Sciatic nerve (tissue), 2 donors: ENCODE data around the gene MED17. TPM values are rescaled to one million over a fixed set of nuclear protein-coding genes. Genes with fewer than 3 reads are reported as not detected.
A peak's percentile ranks its signal among the peaks of the same experiment; 100 is the strongest.
"Not testable (repeated sequence)": the region's sequence is repeated elsewhere in the genome, so short reads cannot be mapped to it uniquely, and the experiment has no call there.

ENCODE experiments used
- ATAC-seq: fragments of 200-7000 bp; cut with Tn5 transposase; one replicate; pipeline ENCODE4 v1.9.1; 2020; ENCODE audit warnings: mild to moderate bottlenecking, moderate library complexity
- DNase-seq: peaks from one replicate; pipeline ENCODE4 v3.0.0-alpha.2; 2020; ENCODE audit warnings: low spot score
- intact Hi-C: fragments of 100-400 bp; cut with DNase I; formaldehyde crosslinking; loops from one replicate; pipeline ENCODE4 v1.14.2; 2022
- total RNA-seq: library from RNA; stranded (reverse); fragmentation: NEBNext Ultra II Directional; extraction: Animal tissue kit (Norgen Biotek cat#: 25700); gene quantifications from one replicate; pipeline ENCODE4 v1.2.1, GENCODE V29; 2021
- donor health status: DM: no; HTN: no; CAD: no.
- donor health status: DM: no; HTN: no; CAD: no.

MED17 gene
- total RNA-seq = 29.0 TPM

GRCh38 chr11:93784145-93784934 is at the start of gene MED17:
Gene MED17, plus strand, starts transcription at chr11:93784282. Its CDS starts 232 bp downstream, at chr11:93784514.
- peak; percentile 95 for DNase-seq
- ATAC-seq = peak; percentile 100
- intact Hi-C loops = no loop called here

- DNase-seq (no peak), ATAC-seq (no peak)
- intact Hi-C loops = no loop called here
Measured at GRCh38 chr11:93734427-93735222, 49.5 kb upstream of the MED17 start.

- DNase-seq (no peak), ATAC-seq (no peak)
- intact Hi-C loops = no loop called here
Measured at GRCh38 chr11:93735627-93736026, 48.5 kb upstream of the MED17 start.

- no peak for ATAC-seq
- DNase-seq = no peak
- intact Hi-C loops = no loop called here
Measured at GRCh38 chr11:93736129-93736528, 48.0 kb upstream of the MED17 start.

GRCh38 chr11:93737904-93738612 is 46.0 kb upstream of the MED17 start:
- no peak for DNase-seq

GRCh38 chr11:93738647-93739081 is 45.4 kb upstream of the MED17 start:
- intact Hi-C loops = no loop called here
- ATAC-seq (no peak), DNase-seq (no peak)

More at GRCh38 chr11:93737904-93738612, 46.0 kb upstream of the MED17 start:
- intact Hi-C loops = no loop called here
- no peak for ATAC-seq

GRCh38 chr11:93740031-93740729 is 43.9 kb upstream of the MED17 start:
- intact Hi-C loops = no loop called here
- no peak for ATAC-seq
- no peak for DNase-seq

GRCh38 chr11:93740730-93741093 is 43.4 kb upstream of the MED17 start:
- peak; percentile 71 for DNase-seq
- intact Hi-C loops = no loop called here
- ATAC-seq = peak; percentile 77

GRCh38 chr11:93741094-93741881 is 42.8 kb upstream of the MED17 start, which contains the start of the genes C11orf54 and TAF1D:
Gene C11orf54, plus strand, starts transcription at chr11:93741672. Its CDS starts 5,722 bp downstream, at chr11:93747394.
Gene TAF1D, minus strand, starts transcription at chr11:93741495. Its CDS starts 2,191 bp downstream, at chr11:93739304.
- intact Hi-C loops = no loop called here
- peak; percentile 99 for ATAC-seq
- peak; percentile 99 for DNase-seq

GRCh38 chr11:93741882-93742226 is 42.2 kb upstream of the MED17 start:
- no peak for DNase-seq

GRCh38 chr11:93743291-93743690 is 40.8 kb upstream of the MED17 start:
- intact Hi-C loops = no loop called here
- DNase-seq (no peak), ATAC-seq (no peak)

More at GRCh38 chr11:93741882-93742226, 42.2 kb upstream of the MED17 start:
- peak; percentile 44 for ATAC-seq
- intact Hi-C loops = no loop called here

GRCh38 chr11:93744669-93745004 is 39.4 kb upstream of the MED17 start:
- intact Hi-C loops = no loop called here
- DNase-seq (no peak), ATAC-seq (no peak)

- DNase-seq, ATAC-seq, intact Hi-C loops: not testable (repeated sequence)
Measured at GRCh38 chr11:93745005-93745755, 38.9 kb upstream of the MED17 start.

- no peak for ATAC-seq
- intact Hi-C loops = no loop called here
- DNase-seq = no peak
Measured at GRCh38 chr11:93746101-93746500, 38.0 kb upstream of the MED17 start.

- no peak for DNase-seq
- ATAC-seq = no peak
- intact Hi-C loops = no loop called here
Measured at GRCh38 chr11:93747122-93747521, 37.0 kb upstream of the MED17 start.

- no peak for DNase-seq
Measured at GRCh38 chr11:93751001-93751400, 33.1 kb upstream of the MED17 start.

GRCh38 chr11:93753241-93753640 is 30.8 kb upstream of the MED17 start:
- DNase-seq (no peak), ATAC-seq (no peak)
- intact Hi-C loops = no loop called here

More at GRCh38 chr11:93751001-93751400, 33.1 kb upstream of the MED17 start:
- no peak for ATAC-seq
- intact Hi-C loops = no loop called here
